Suppressor macrophage treated with lipopolysaccharide for 1 hour (primary cell): Measurements from ENCODE around the gene MSH2.
"Not testable (repeated sequence)": the region's sequence is repeated elsewhere in the genome, so short reads cannot be mapped to it uniquely, and the experiment has no call there.

Experiments
- DNase-seq, 3 donors: peaks; one replicate each; pipeline ENCODE4 v3.0.0-alpha.2; 2020 to 2022

The MSH2 gene

GRCh38 chr2:47414682-47415458 lies 11.9 kb downstream of the MSH2 start:
- no peak for DNase-seq

GRCh38 chr2:47420214-47420613 lies 17.3 kb downstream of the MSH2 start:
- no peak for DNase-seq

GRCh38 chr2:47420683-47421082 lies 17.7 kb downstream of the MSH2 start:
- DNase-seq, result not testable (repeated sequence)

GRCh38 chr2:47422016-47422415 lies 19.1 kb downstream of the MSH2 start:
- no peak for DNase-seq

GRCh38 chr2:47422560-47422959 lies 19.6 kb downstream of the MSH2 start:
- DNase-seq, result no peak

- DNase-seq, result no peak
Observed at GRCh38 chr2:47426786-47427185, 23.8 kb downstream of the MSH2 start.

GRCh38 chr2:47429795-47430194 lies 26.8 kb downstream of the MSH2 start:
- DNase-seq, result no peak

GRCh38 chr2:47433006-47433405 lies 30.1 kb downstream of the MSH2 start:
- DNase-seq, result not testable (repeated sequence)

- not testable (repeated sequence) for DNase-seq
Observed at GRCh38 chr2:47433445-47433844, 30.5 kb downstream of the MSH2 start.

GRCh38 chr2:47437287-47437686 lies 34.3 kb downstream of the MSH2 start:
- DNase-seq, result peak; percentile 28 to 36 (median 33)

- no peak for DNase-seq
Observed at GRCh38 chr2:47438106-47438505, 35.1 kb downstream of the MSH2 start.

GRCh38 chr2:47438783-47439182 lies 35.8 kb downstream of the MSH2 start:
- DNase-seq, result no peak

- DNase-seq, result no peak
Observed at GRCh38 chr2:47451790-47452189, 48.8 kb downstream of the MSH2 start.

- DNase-seq, result no peak
Observed at GRCh38 chr2:47452761-47453160, 49.8 kb downstream of the MSH2 start.

GRCh38 chr2:47454818-47455217 lies 51.9 kb downstream of the MSH2 start:
- not testable (repeated sequence) for DNase-seq

- no peak for DNase-seq
Observed at GRCh38 chr2:47455411-47455810, 52.5 kb downstream of the MSH2 start.

- DNase-seq, result no peak
Observed at GRCh38 chr2:47456851-47457250, 53.9 kb downstream of the MSH2 start.

GRCh38 chr2:47457268-47457667 lies 54.3 kb downstream of the MSH2 start:
- peak in 2 of 3 donors; percentile 3 to 12 for DNase-seq

GRCh38 chr2:47459021-47459420 lies 56.1 kb downstream of the MSH2 start:
- no peak for DNase-seq

GRCh38 chr2:47460766-47461165 lies 57.8 kb downstream of the MSH2 start:
- DNase-seq, result no peak

- DNase-seq, result no peak
Observed at GRCh38 chr2:47471429-47472116, 68.6 kb downstream of the MSH2 start.

GRCh38 chr2:47479863-47480262 lies 76.9 kb downstream of the MSH2 start:
- DNase-seq, result no peak

GRCh38 chr2:47483191-47483590 lies 80.2 kb downstream of the MSH2 start:
- DNase-seq, result no peak

- DNase-seq, result no peak
Observed at GRCh38 chr2:47484396-47484795, 81.4 kb downstream of the MSH2 start.
